Naive thymus-derived CD4-positive, alpha-beta T cell (primary cell): ENCODE results near the gene SUGCT. TPM values are rescaled to one million over a fixed set of nuclear protein-coding genes. Genes with fewer than 3 reads are reported as not detected.

Experiments used
- ATAC-seq: fragments of 150-1000 bp; cut with Tn5 transposase; 2 replicates; pipeline ENCODE4 v1.10.0; 2021; ENCODE audit warnings: mild to moderate bottlenecking, moderate library complexity
- CTCF ChIA-PET: fragments of 350-600 bp; sonication (Branson Sonifier 250); formaldehyde crosslinking; loops from one replicate; lab custom pipeline; 2021; ENCODE audit warnings: antibody characterized with exemption; lab: Charles Lee
- POLR2A ChIA-PET: fragments of 350-600 bp; sonication (Branson Sonifier 250); formaldehyde crosslinking; loops from one replicate; lab custom pipeline; 2021; ENCODE audit warnings: antibody characterized with exemption, inconsistent platforms; lab: Charles Lee
- DNase-seq, 9 donors: peaks; one replicate each; pipeline versions ENCODE4 v3.0.0 to v3.0.0-alpha.2; 2020 to 2022; ENCODE audit warnings: mixed read lengths in 1 of 9
- H3K27ac ChIP-seq: one replicate; pipeline ENCODE4 v1.7.0; 2013; ENCODE audit warnings: mild to moderate bottlenecking, low read depth, low read length, moderate library complexity
- H3K27me3 ChIP-seq, 2 donors: one replicate each; pipeline ENCODE4 v1.7.0; 2013; ENCODE audit warnings: low read length in 2 of 2, mild to moderate bottlenecking in 2 of 2, moderate library complexity in 2 of 2; ENCODE audit not compliant: control insufficient read depth in 2 of 2, insufficient read depth in 2 of 2
- H3K36me3 ChIP-seq, 3 experiments: 1 replicate in 2 of 3; 2 replicates in 1 of 3; pipeline ENCODE4 v1.7.0; 2013; ENCODE audit warnings: low read length in 3 of 3, mild to moderate bottlenecking in 3 of 3, moderate library complexity in 1 of 3; ENCODE audit not compliant: insufficient read depth in 3 of 3, control insufficient read depth in 2 of 3
- H3K4me1 ChIP-seq, 2 donors: one replicate each; pipeline ENCODE4 v1.7.0; 2013; ENCODE audit warnings: low read length in 2 of 2, mild to moderate bottlenecking in 2 of 2, moderate library complexity in 1 of 2; ENCODE audit not compliant: control insufficient read depth in 2 of 2, insufficient read depth in 2 of 2
- H3K4me3 ChIP-seq: 2 replicates; pipeline ENCODE4 v1.7.0; 2013; ENCODE audit warnings: mild to moderate bottlenecking, low read length
- H3K9me3 ChIP-seq, 3 experiments: 1 replicate in 2 of 3; 2 replicates in 1 of 3; pipeline ENCODE4 v1.7.0; 2013; ENCODE audit warnings: low read length in 3 of 3; ENCODE audit not compliant: control insufficient read depth in 2 of 3
- H3K27ac Mint-ChIP-seq, 9 donors: one replicate each; pipeline ENCODE4 v1.8.0; 2020 to 2022; ENCODE audit warnings: mixed read lengths in 9 of 9, mild to moderate bottlenecking in 8 of 9, moderate library complexity in 5 of 9, inconsistent platforms in 2 of 9
- H3K27me3 Mint-ChIP-seq, 5 donors: one replicate each; pipeline ENCODE4 v1.8.0; 2021 to 2022; ENCODE audit warnings: mixed read lengths in 5 of 5, mild to moderate bottlenecking in 1 of 5
- H3K36me3 Mint-ChIP-seq, 5 donors: one replicate each; pipeline ENCODE4 v1.8.0; 2020 to 2022; ENCODE audit warnings: mixed read lengths in 5 of 5, mild to moderate bottlenecking in 3 of 5, inconsistent platforms in 1 of 5
- H3K4me1 Mint-ChIP-seq, 7 donors: one replicate each; pipeline ENCODE4 v1.8.0; 2020 to 2022; ENCODE audit warnings: mixed read lengths in 7 of 7, mild to moderate bottlenecking in 3 of 7, inconsistent platforms in 1 of 7
- H3K4me3 Mint-ChIP-seq, 10 donors: one replicate each; pipeline ENCODE4 v1.8.0; 2020 to 2022; ENCODE audit warnings: mild to moderate bottlenecking in 10 of 10, mixed read lengths in 10 of 10, moderate library complexity in 6 of 10, inconsistent platforms in 2 of 10
- H3K9me3 Mint-ChIP-seq, 11 donors: one replicate each; pipeline ENCODE4 v1.8.0; 2020 to 2022; ENCODE audit warnings: mixed read lengths in 11 of 11, mild to moderate bottlenecking in 4 of 11, inconsistent platforms in 1 of 11, moderate library complexity in 1 of 11
- intact Hi-C, 2 donors: fragments of 100-400 bp; cut with micrococcal nuclease; formaldehyde crosslinking; loops; one replicate each; pipeline ENCODE4 v1.15.1; 2023
- polyA plus RNA-seq, 2 donors: library from polyadenylated mRNA; unstranded; fragments of 300-500 nt; fragmentation: Illumina TruSeq; gene quantifications; one replicate each; pipeline ENCODE4 v1.2.3, GENCODE V29; 2021
- total RNA-seq, 6 experiments: library from RNA in 5 of 6; stranded (reverse) in 5 of 6; gene quantifications; 1 replicate in 5 of 6; 2 replicates in 1 of 6; pipeline ENCODE4 v1.2.3 and lab custom pipeline; 2021 to 2026

SUGCT gene
- total and polyA plus RNA-seq, 7 experiments from 2014 or later, result 0.95 to 2.7 (median 2.2) TPM; not detected in 1

- no peak overlapping the region for H3K27ac ChIP-seq
- intact Hi-C loops, result no loop called here
- ATAC-seq (no peak), DNase-seq (no peak)
- no peaks in the 10 kb centered on the region for H3K36me3 ChIP-seq
- ChIA-PET POLR2A (interaction anchor here (0.7 kb wide), 1 partner anchor 1517 kb away, joined by 3 read pairs; no protein-coding TSS in a partner anchor), CTCF (no interaction called here)
- no peak overlapping the region for H3K27ac Mint-ChIP-seq
- H3K9me3 ChIP-seq, result no peaks in the 10 kb centered on the region
- H3K4me1 ChIP-seq, result no peaks in the 10 kb centered on the region
- H3K27me3 ChIP-seq, result no peaks in the 10 kb centered on the region
- H3K36me3 Mint-ChIP-seq, result no peaks in the 10 kb centered on the region
- peaks cover 0 to 5% (median 4%) of the 10 kb centered on the region in 7 donors for H3K4me1 Mint-ChIP-seq
- H3K27me3 Mint-ChIP-seq, result peaks cover 0 to 7% (median 0%) of the 10 kb centered on the region in 5 donors
- H3K4me3 ChIP-seq, result no peak overlapping the region
- no peak overlapping the region for H3K4me3 Mint-ChIP-seq
- H3K9me3 Mint-ChIP-seq, result peaks cover 0 to 2% (median 0%) of the 10 kb centered on the region in 11 donors
Observed at GRCh38 chr7:40301486-40302068, 166.8 kb downstream of the SUGCT start.

GRCh38 chr7:40303996-40304395 lies 169.2 kb downstream of the SUGCT start:
- ATAC-seq, result no peak
- Histone ChIP-seq H3K36me3 (no peaks in the 10 kb centered on the region), H3K9me3 (no peaks in the 10 kb centered on the region), H3K4me1 (no peaks in the 10 kb centered on the region), H3K27ac (no peak overlapping the region), H3K4me3 (no peak overlapping the region), H3K27me3 (no peaks in the 10 kb centered on the region)
- Mint-ChIP-seq H3K36me3 (no peaks in the 10 kb centered on the region), H3K27ac (no peak overlapping the region), H3K9me3 (peaks cover 0 to 2% (median 0%) of the 10 kb centered on the region in 11 donors), H3K4me3 (no peak overlapping the region), H3K4me1 (peaks cover 0 to 3% (median 2%) of the 10 kb centered on the region in 7 donors), H3K27me3 (peaks cover 0 to 7% (median 0%) of the 10 kb centered on the region in 5 donors)
- no peak for DNase-seq
- CTCF ChIA-PET, result no interaction called here
- POLR2A ChIA-PET, result no interaction called here
- intact Hi-C loops, result no loop called here

- Histone ChIP-seq H3K27me3 (no peaks in the 10 kb centered on the region), H3K9me3 (no peaks in the 10 kb centered on the region), H3K4me3 (no peak overlapping the region), H3K27ac (no peak overlapping the region), H3K36me3 (no peaks in the 10 kb centered on the region), H3K4me1 (no peaks in the 10 kb centered on the region)
- Mint-ChIP-seq H3K36me3 (no peaks in the 10 kb centered on the region), H3K4me1 (no peaks in the 10 kb centered on the region), H3K4me3 (no peak overlapping the region), H3K27ac (no peak overlapping the region), H3K9me3 (peaks cover 0 to 2% (median 0%) of the 10 kb centered on the region in 11 donors), H3K27me3 (peaks cover 0 to 7% (median 0%) of the 10 kb centered on the region in 5 donors)
- ChIA-PET POLR2A (no interaction called here), CTCF (no interaction called here)
- intact Hi-C loops, result no loop called here
- no peak for ATAC-seq
- no peak for DNase-seq
Observed at GRCh38 chr7:40305229-40305628, 170.4 kb downstream of the SUGCT start.

GRCh38 chr7:40306025-40306424 lies 171.2 kb downstream of the SUGCT start:
- H3K27me3 ChIP-seq, result no peaks in the 10 kb centered on the region
- H3K27ac ChIP-seq, result no peak overlapping the region
- no peak overlapping the region for H3K4me3 ChIP-seq
- DNase-seq, result no peak
- Mint-ChIP-seq H3K36me3 (no peaks in the 10 kb centered on the region), H3K27me3 (peaks cover 0 to 7% (median 0%) of the 10 kb centered on the region in 5 donors), H3K4me1 (peaks cover 0 to under 1% (median 0%) of the 10 kb centered on the region in 7 donors), H3K4me3 (no peak overlapping the region), H3K27ac (no peak overlapping the region), H3K9me3 (peaks cover 0 to 2% (median 0%) of the 10 kb centered on the region in 11 donors)
- no peaks in the 10 kb centered on the region for H3K9me3 ChIP-seq
- intact Hi-C loops, result no loop called here
- CTCF ChIA-PET, result no interaction called here
- POLR2A ChIA-PET, result no interaction called here
- H3K4me1 ChIP-seq, result no peaks in the 10 kb centered on the region
- no peak for ATAC-seq
- H3K36me3 ChIP-seq, result no peaks in the 10 kb centered on the region

- H3K4me1 Mint-ChIP-seq, result peaks cover 0 to 6% (median 0%) of the 10 kb centered on the region in 7 donors
- DNase-seq (no peak), ATAC-seq (no peak)
- Histone ChIP-seq H3K27me3 (no peaks in the 10 kb centered on the region), H3K4me1 (no peaks in the 10 kb centered on the region), H3K27ac (no peak overlapping the region), H3K9me3 (no peaks in the 10 kb centered on the region), H3K36me3 (no peaks in the 10 kb centered on the region), H3K4me3 (no peak overlapping the region)
- H3K4me3 Mint-ChIP-seq, result no peak overlapping the region
- ChIA-PET CTCF (no interaction called here), POLR2A (no interaction called here)
- no peak overlapping the region for H3K27ac Mint-ChIP-seq
- no peaks in the 10 kb centered on the region for H3K36me3 Mint-ChIP-seq
- peaks cover 0 to 2% (median 0%) of the 10 kb centered on the region in 11 donors for H3K9me3 Mint-ChIP-seq
- intact Hi-C loops, result no loop called here
- peaks cover 0 to 7% (median 0%) of the 10 kb centered on the region in 5 donors for H3K27me3 Mint-ChIP-seq
Observed at GRCh38 chr7:40306596-40306995, 171.8 kb downstream of the SUGCT start.

GRCh38 chr7:40310258-40310657 lies 175.5 kb downstream of the SUGCT start:
- POLR2A ChIA-PET, result no interaction called here

GRCh38 chr7:40311307-40311706 lies 176.5 kb downstream of the SUGCT start:
- POLR2A ChIA-PET, result no interaction called here
- Histone ChIP-seq H3K4me3 (no peak overlapping the region), H3K9me3 (no peaks in the 10 kb centered on the region), H3K27me3 (no peaks in the 10 kb centered on the region), H3K27ac (no peak overlapping the region), H3K4me1 (no peaks in the 10 kb centered on the region), H3K36me3 (no peaks in the 10 kb centered on the region)
- intact Hi-C loops, result no loop called here
- Mint-ChIP-seq H3K4me1 (peaks cover 0 to 6% (median 0%) of the 10 kb centered on the region in 7 donors), H3K27ac (no peak overlapping the region), H3K4me3 (no peak overlapping the region), H3K9me3 (peaks cover 0 to 2% (median 0%) of the 10 kb centered on the region in 11 donors), H3K27me3 (peaks cover 0 to 5% (median 0%) of the 10 kb centered on the region in 5 donors), H3K36me3 (no peaks in the 10 kb centered on the region)
- CTCF ChIA-PET, result no interaction called here
- ATAC-seq (no peak), DNase-seq (no peak)

More at GRCh38 chr7:40310258-40310657, 175.5 kb downstream of the SUGCT start:
- Mint-ChIP-seq H3K27me3 (peaks cover 0 to 5% (median 2%) of the 10 kb centered on the region in 5 donors), H3K4me3 (no peak overlapping the region), H3K36me3 (no peaks in the 10 kb centered on the region), H3K27ac (no peak overlapping the region), H3K9me3 (peaks cover 0 to 2% (median 0%) of the 10 kb centered on the region in 11 donors), H3K4me1 (peaks cover 0 to 6% (median 0%) of the 10 kb centered on the region in 7 donors)
- Histone ChIP-seq H3K27me3 (no peaks in the 10 kb centered on the region), H3K4me3 (no peak overlapping the region), H3K4me1 (no peaks in the 10 kb centered on the region), H3K36me3 (no peaks in the 10 kb centered on the region), H3K9me3 (no peaks in the 10 kb centered on the region), H3K27ac (no peak overlapping the region)
- DNase-seq, result no peak
- ATAC-seq, result no peak
- intact Hi-C loops, result no loop called here
- CTCF ChIA-PET, result no interaction called here
